ENCODE results near the gene GLUL.

GRCh38 chr1:182433580-182433979 lies 42.0 kb upstream of the GLUL start:
- TF ChIP-seq SALL2 (tag by site-specific recombination; IDR thresholded peaks at IDR 0.05; ENCODE audit: borderline replicate concordance), result no peak
- TF ChIP-seq ZNF274 (IDR thresholded peaks at IDR 0.05; ENCODE audit: low read length), result no peak
- TF ChIP-seq ZNF274 (tag by site-specific recombination; IDR thresholded peaks at IDR 0.05; ENCODE audit: borderline replicate concordance), result no peak
- TF ChIP-seq SP7 (tag by site-specific recombination; IDR thresholded peaks at IDR 0.05), result no peak
- TF ChIP-seq ZNF23 (tag by site-specific recombination; IDR thresholded peaks at IDR 0.05; ENCODE audit: borderline replicate concordance), result no peak
- TF ChIP-seq, protein P1, sequence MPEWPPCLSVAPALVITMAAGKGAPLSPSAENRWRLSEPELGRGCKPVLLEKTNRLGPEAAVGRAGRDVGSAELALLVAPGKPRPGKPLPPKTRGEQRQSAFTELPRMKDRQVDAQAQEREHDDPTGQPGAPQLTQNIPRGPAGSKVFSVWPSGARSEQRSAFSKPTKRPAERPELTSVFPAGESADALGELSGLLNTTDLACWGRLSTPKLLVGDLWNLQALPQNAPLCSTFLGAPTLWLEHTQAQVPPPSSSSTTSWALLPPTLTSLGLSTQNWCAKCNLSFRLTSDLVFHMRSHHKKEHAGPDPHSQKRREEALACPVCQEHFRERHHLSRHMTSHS (tag by site-specific recombination; IDR thresholded peaks at IDR 0.05), result no peak
- TF ChIP-seq CTCF (tag by site-specific recombination; IDR thresholded peaks at IDR 0.05), result no peak
- TF ChIP-seq, protein P2, sequence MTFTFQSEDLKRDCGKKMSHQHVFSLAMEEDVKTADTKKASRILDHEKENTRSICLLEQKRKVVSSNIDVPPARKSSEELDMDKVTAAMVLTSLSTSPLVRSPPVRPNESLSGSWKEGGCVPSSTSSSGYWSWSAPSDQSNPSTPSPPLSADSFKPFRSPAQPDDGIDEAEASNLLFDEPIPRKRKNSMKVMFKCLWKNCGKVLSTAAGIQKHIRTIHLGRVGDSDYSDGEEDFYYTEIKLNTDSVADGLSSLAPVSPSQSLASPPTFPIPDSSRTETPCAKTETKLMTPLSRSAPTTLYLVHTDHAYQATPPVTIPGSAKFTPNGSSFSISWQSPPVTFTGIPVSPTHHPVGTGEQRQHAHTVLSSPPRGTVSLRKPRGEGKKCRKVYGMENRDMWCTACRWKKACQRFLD (tag by site-specific recombination; IDR thresholded peaks at IDR 0.05), result no peak
- no peak for TF ChIP-seq ZNF521 (tag by site-specific recombination; IDR thresholded peaks at IDR 0.05)
- no peak for TF ChIP-seq ZNF776 (tag by site-specific recombination; IDR thresholded peaks at IDR 0.05; ENCODE audit: borderline replicate concordance)
- no peak for TF ChIP-seq ZNF248 (tag by site-specific recombination; IDR thresholded peaks at IDR 0.05)
- no peak for TF ChIP-seq ZNF518A (tag by site-specific recombination; conservative IDR thresholded peaks at IDR 0.05; ENCODE audit: low read depth)

Measured in HEK293 (cell line).